MM.1S (cell line): ENCODE results near the gene AGPAT2.

Experiments used
- CTCF ChIP-seq: fragments of 300-600 bp; sonication (generic); IDR thresholded peaks from 2 replicates; pipeline ENCODE4 v1.5.1; 2016; ENCODE audit warnings: antibody characterized with exemption, low read length, mixed read lengths
- EZH2 ChIP-seq: fragments of 300-600 bp; sonication (generic); optimal IDR thresholded peaks from 2 replicates; pipeline ENCODE3; 2017; ENCODE audit warnings: low read depth, mild to moderate bottlenecking, antibody characterized with exemption, low read length, mixed read lengths
- EZH2phosphoT487 ChIP-seq: fragments of 300-600 bp; sonication (generic); IDR thresholded peaks from 2 replicates; pipeline ENCODE4 v1.6.1; 2018; ENCODE audit warnings: antibody characterized with exemption, low read length

GRCh38 chr9:136645352-136645902, 41.8 kb downstream of the AGPAT2 start:
- TF ChIP-seq CTCF (no peak), EZH2 (no peak), EZH2phosphoT487 (no peak)
